ENCODE data around the gene NOLC1. TPM values are rescaled to one million over a fixed set of nuclear protein-coding genes. Genes with fewer than 3 reads are reported as not detected.

NOLC1 gene
- total RNA-seq, 4 donors from 2014 or later, result 47.8 to 94.9 (median 77.9) TPM

GRCh38 chr10:102123223-102123622 lies 29.0 kb upstream of the NOLC1 start:
- Histone ChIP-seq H3K27me3 (no peaks in the 10 kb centered on the region), H3K4me1 (peaks cover 27% of the 10 kb centered on the region), H3K27ac (no peak overlapping the region), H3K9me3 (no peaks in the 10 kb centered on the region), H3K4me3 (no peak overlapping the region), H3K36me3 (no peaks in the 10 kb centered on the region)
- 88% methylated on average over 3 of the region's 3 CpGs for whole genome bisulfite sequencing
- no peak for DNase-seq (ENCODE audit: low spot score in 2 of 2)
- no peak for TF ChIP-seq EP300 (IDR thresholded peaks at IDR 0.05)
- no peak for TF ChIP-seq POLR2A (IDR thresholded peaks at IDR 0.05)
- no peak for TF ChIP-seq CTCF (IDR thresholded peaks at IDR 0.05)
- TF ChIP-seq POLR2AphosphoS5 (IDR thresholded peaks at IDR 0.05), result no peak

- DNase-seq (ENCODE audit: low spot score in 2 of 2), result no peak
- Histone ChIP-seq H3K4me1 (peaks cover 32% of the 10 kb centered on the region), H3K4me3 (no peak overlapping the region), H3K27me3 (no peaks in the 10 kb centered on the region), H3K27ac (peak overlapping the region; percentile 96), H3K36me3 (no peaks in the 10 kb centered on the region), H3K9me3 (no peaks in the 10 kb centered on the region)
- 85% methylated on average over 8 of the region's 8 CpGs for whole genome bisulfite sequencing
- TF ChIP-seq CTCF (IDR thresholded peaks at IDR 0.05) (no peak), POLR2AphosphoS5 (IDR thresholded peaks at IDR 0.05) (no peak), EP300 (IDR thresholded peaks at IDR 0.05) (no peak), POLR2A (IDR thresholded peaks at IDR 0.05) (no peak)
Observed at GRCh38 chr10:102131286-102132170, 20.7 kb upstream of the NOLC1 start.

GRCh38 chr10:102132193-102132562 lies 20.0 kb upstream of the NOLC1 start:
- peaks cover 38% of the 10 kb centered on the region for H3K4me1 ChIP-seq
- DNase-seq (ENCODE audit: low spot score in 2 of 2), result no peak
- H3K36me3 ChIP-seq, result no peaks in the 10 kb centered on the region
- H3K4me3 ChIP-seq, result peak overlapping the region; percentile 98
- H3K27me3 ChIP-seq, result no peaks in the 10 kb centered on the region
- 21% methylated on average over 8 of the region's 8 CpGs for WGBS
- peak overlapping the region; percentile 96 for H3K27ac ChIP-seq
- H3K9me3 ChIP-seq, result no peaks in the 10 kb centered on the region
- TF ChIP-seq POLR2AphosphoS5 (IDR thresholded peaks at IDR 0.05), result no peak
- no peak for TF ChIP-seq POLR2A (IDR thresholded peaks at IDR 0.05)
- no peak for TF ChIP-seq EP300 (IDR thresholded peaks at IDR 0.05)
- no peak for TF ChIP-seq CTCF (IDR thresholded peaks at IDR 0.05)

GRCh38 chr10:102132563-102133372 lies 19.4 kb upstream of the NOLC1 start, which contains the start of gene PPRC1:
Gene PPRC1, plus strand, starts transcription at chr10:102133040. Its CDS starts 29 bp downstream, at chr10:102133069.
- Histone ChIP-seq H3K4me3 (peak within 1 kb of the TSS; percentile 98), H3K27me3 (no peaks in the 10 kb centered on the region), H3K36me3 (peaks cover under 1% of the 10 kb centered on the region), H3K9me3 (no peaks in the 10 kb centered on the region), H3K27ac (peak within 1 kb of the TSS; percentile 96), H3K4me1 (peaks cover 40% of the 10 kb centered on the region)
- DNase-seq (ENCODE audit: low spot score in 2 of 2), result peak; percentile 99
- TF ChIP-seq POLR2AphosphoS5 (IDR thresholded peaks at IDR 0.05) (peak in 2 of 3 donors; percentile 43 to 78), EP300 (IDR thresholded peaks at IDR 0.05) (no peak), POLR2A (IDR thresholded peaks at IDR 0.05) (peak; percentile 47 to 62), CTCF (IDR thresholded peaks at IDR 0.05) (peak; percentile 84 to 85)
- WGBS, result under 1% methylated on average over 29 of the region's 64 CpGs

All from suprapubic skin (tissue), 4 donors.